Activated CD8-positive, alpha-beta memory T cell treated with anti-CD3 and anti-CD28 coated beads for 24 hours (primary cell): Measurements from ENCODE around the gene MTG1.
"Not testable (repeated sequence)": the region's sequence is repeated elsewhere in the genome, so short reads cannot be mapped to it uniquely, and the experiment has no call there.

Experiments
- DNase-seq: peaks from one replicate; pipeline ENCODE4 v3.0.0-alpha.2; 2020

Gene MTG1

GRCh38 chr10:133359554-133359971, 34.4 kb upstream of the MTG1 start:
- DNase-seq = no peak

GRCh38 chr10:133359972-133360610, 33.9 kb upstream of the MTG1 start:
- no peak for DNase-seq

DNA sequence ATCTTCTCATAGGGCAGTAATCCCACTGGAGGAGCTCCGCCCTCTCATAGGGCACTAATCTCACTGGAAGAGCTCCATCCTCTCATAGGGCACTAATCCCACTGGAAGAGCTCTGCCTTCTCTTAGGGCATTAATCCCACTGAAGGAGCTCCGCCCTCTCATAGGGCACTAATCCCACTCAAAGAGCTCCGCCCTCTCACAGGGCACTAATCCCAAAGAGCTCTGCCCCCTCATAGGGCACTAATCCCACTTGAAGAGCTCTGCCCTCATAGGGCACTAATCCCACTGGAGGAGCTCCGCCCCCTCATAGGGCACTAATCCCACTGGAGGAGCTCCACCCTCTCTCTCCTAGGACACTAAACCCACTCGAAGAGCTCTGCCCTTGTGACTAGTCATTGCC, 32.7 kb upstream of the MTG1 start:
- no peak for DNase-seq

DNA sequence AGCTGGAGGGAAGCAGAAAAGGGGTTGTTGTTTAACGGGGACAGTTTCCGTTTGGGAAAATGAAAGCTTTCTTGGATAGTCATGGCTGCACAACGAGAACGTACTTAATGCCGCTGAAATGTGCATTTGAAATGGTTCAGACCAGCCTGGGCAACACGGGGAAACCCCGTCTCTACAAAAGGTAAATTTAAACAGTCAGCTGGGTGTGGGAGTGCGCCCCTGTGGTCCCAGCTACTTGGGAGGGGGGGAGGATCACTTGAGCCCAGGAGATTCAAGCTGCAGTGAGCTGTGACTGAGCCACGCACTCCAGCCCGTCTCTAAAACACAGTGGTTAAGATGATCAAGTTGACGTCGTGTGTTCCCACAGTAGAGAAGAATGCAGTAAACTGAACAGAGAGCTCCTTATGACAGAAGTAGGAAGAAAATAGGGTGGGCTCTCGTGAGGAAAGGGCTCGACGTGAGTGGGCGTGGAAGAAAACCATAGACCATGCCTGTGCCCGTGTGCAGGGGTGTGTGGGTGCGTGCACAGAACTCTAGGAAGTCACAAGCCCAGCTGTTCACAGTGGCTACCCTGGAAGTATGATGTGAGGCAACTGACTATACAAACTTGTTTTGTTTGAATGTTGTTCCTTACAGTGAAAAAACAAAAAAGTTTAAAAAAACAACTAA, 32.0 kb upstream of the MTG1 start:
- DNase-seq = no peak

- no peak for DNase-seq
These were observed 31.1 kb upstream of the MTG1 start for GRCh38 chr10:133362846-133363245.

DNA sequence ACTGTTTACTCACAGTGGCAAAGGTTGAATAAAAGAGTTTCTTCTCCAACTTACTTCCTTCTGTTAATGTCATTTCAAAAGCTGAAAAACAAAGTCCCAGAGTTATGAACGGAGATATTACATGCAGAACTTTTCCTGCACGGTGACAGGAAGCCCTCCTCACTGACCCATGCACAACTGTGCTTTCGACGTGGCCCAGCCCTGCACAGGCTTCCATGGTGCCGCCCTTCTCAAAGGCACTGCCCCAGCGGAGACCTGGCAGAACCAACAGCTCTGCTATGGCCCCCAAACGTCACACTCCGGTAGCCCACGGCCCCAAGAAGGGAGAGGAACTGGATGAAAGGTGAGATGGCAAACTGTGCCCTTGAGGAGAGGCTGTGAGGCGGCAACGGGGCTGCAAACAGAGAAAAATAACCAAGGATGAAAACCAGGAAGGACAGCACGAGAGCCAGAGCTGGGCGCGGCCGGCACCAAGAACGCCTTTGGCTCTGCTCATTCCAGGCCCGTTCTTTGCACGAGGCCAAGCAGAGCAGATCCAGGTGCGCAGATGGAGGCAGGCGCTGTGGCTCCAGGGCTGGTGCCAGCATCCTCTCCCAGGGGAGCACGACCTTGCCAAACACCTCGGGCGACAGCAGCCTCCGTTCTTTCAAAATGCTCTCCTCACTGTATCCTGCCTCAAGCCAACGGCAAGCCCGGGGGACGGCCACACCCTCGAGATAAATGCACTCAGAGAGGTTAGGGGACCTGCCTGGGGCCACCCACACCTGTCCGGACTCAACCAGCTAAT, 29.1 kb upstream of the MTG1 start:
- DNase-seq = no peak

DNA sequence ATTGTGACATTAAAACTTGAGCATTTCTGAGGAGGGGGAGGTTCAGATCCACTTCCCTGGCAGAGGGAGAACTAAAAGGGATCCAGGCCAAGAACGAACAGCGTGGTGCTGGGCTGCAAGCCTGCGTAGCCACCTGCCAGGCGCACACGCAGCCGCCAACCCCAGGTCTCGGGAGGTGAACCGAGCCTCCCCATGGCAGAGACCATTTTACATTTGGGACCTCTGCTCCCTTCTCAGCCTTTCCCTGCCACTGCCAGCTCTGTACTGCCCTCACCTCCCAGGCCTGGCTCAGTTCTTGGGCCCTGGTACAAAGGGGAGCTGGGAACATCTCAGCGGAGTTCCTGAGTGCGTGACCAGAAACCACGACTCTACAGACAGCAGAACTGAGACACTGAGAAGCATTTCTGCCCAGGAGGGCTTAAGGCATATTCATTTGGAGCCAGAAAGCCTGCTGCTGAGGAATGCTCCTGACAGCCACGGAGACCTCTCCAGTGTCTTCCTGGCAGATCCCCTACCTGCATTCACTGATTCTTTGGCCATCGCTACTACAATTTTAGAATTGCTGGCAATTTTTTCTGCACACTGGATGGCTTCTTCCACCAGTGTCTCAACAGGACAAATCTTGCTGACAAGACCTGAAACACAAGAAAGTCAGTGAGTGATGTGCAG, 28.4 kb upstream of the MTG1 start:
- no peak for DNase-seq

DNA sequence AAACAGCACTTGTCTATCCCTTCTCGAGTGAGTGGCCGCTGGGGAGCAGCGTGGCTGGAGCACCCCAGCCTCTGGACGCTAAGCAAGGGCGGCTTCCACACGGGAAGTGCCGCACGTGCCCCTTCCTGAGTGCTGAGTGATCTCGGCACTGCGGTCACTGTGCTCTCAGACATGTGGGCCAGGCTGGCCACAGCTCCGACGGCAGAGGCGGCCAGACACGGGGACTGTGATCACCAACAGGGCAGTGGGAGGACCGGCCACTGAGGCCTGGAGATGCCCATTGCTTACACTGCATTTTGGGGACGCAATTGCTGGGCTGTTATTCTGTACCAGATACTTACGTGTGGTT, 27.9 kb upstream of the MTG1 start:
- DNase-seq = no peak

- no peak for DNase-seq
These were observed 27.2 kb upstream of the MTG1 start for GRCh38 chr10:133366751-133367150.

DNA sequence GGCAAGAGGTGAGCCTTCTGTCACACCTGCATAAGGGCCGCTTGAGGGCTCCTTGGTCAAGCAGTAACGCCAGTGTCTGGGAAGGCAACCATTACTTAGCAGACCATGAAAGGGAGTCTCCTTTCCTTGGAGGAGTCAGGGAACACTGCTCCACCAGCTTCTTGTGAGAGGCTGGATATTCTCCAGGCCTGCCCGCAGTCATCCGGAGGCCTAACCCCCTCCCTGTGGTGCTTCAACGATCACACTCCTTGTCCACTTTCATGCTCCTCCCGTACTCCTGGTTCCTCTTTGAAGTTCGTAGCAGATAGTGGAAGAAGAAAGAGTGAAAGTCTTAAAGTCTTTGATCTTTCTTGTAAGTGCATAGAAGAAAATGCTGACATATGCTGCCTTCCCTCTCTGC, 26.5 kb upstream of the MTG1 start:
- DNase-seq = not testable (repeated sequence)

GRCh38 chr10:133368153-133368552, 25.8 kb upstream of the MTG1 start:
- DNase-seq = no peak

- no peak for DNase-seq
These were observed 23.7 kb upstream of the MTG1 start for GRCh38 chr10:133370030-133370786.

DNA sequence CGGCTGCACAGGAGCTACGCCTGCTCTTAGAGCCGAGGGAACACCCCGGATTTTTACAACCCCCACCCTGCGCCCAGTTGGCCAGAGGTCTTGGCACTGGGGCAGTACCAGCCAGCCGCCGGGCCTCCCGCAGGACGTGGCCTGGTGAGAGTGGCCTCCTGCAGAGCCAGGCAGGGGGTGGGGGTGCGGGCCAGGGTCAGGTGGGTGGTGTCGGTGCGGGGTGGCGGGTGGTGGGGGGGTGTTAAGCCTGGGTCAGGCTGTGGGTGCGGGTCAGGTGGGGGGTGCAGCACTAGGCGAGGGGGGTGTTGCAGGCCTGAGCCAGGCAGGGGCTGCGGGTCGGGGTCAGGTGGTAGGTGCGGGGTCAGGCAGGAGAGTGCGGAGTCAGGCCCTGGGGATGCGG, 21.4 kb upstream of the MTG1 start:
- no peak for DNase-seq

DNA sequence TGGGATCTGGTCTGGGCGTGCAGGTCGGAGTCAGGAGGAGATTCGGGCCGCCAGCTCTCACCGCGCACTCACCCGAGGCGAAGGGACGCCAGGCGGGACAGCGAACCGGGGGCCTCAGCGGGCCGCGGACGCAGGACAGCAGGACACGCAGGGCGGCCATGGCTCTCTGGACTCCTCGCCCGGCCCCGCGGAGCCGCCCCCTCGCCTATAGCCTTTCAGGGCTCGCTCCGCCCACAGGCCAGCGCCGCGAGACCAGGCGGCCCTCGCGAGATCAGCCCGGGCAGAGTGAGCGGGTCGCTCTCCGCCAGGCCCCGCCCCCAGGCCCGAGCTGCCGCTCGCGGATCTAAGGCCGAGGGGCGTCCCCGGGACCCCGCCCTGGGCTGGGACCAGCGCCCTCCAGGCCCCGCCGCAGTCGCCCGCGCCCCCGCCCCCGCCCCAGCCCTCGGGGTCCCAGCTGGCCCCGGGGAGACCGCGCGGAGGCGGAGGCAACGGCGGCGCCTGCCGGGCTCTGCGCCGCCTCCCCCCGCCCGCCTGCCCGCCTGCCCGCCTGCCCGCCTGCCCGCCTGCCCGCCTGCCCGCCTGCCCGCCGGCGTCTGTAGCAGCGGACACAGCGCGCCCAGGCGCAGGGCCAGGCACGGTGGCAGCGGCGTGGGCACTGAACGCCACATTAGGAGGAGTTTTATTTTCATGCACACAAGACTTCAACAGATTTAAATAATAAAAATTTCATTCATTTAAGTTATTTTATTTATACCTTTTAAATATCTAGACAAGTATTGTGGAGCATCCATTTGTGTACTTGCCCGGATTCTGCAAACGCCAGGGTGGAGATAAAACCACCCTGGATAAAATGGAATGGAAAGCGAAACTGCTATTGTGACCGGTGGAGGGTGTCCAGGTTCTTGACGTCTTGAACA, 20.5 kb upstream of the MTG1 start, which contains the start of gene ECHS1:
Gene ECHS1, minus strand, starts transcription at position 181 of the 917 bp plus-strand sequence. Its CDS starts 21 bp downstream, at position 160.
- DNase-seq = peak; percentile 98

DNA sequence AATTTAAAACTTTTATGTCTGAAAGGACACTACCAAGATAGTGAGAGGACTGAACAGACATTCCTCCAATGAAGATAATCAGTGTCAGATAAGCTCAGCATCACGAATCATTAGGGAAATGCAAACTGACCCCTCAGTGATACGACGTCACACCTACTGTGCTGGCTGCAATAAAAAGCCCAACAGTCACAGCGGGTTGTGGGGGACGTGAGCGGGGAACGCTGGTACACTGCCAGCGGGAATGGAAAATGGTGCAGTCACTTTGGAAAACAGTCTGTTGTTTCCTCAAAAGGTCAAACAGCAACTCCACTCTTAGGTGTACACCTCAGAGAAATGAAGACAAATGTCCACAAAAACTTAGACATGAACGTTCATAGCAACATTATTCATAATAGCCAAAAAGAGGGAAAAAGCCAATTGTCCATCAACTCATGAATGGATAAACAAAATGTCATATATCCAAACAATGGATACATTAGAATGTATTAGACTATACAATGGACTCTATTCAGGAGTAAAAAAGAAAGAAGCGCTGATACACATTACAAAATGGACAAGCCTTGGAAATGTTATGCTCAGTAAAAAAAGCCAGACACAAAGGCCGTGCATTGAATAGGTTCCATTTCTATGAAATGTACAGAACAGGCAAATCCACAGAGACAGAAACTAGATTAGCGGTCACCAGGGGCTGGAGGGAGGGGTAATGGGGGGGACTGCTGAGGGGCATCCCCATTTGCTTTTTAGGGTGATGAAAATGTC, 18.4 kb upstream of the MTG1 start:
- DNase-seq = no peak

GRCh38 chr10:133376183-133376582, 17.8 kb upstream of the MTG1 start:
- DNase-seq = not testable (repeated sequence)

GRCh38 chr10:133377025-133377817, 16.7 kb upstream of the MTG1 start:
- DNase-seq = no peak

- DNase-seq = no peak
These were observed 16.1 kb upstream of the MTG1 start for GRCh38 chr10:133377818-133378250.

DNA sequence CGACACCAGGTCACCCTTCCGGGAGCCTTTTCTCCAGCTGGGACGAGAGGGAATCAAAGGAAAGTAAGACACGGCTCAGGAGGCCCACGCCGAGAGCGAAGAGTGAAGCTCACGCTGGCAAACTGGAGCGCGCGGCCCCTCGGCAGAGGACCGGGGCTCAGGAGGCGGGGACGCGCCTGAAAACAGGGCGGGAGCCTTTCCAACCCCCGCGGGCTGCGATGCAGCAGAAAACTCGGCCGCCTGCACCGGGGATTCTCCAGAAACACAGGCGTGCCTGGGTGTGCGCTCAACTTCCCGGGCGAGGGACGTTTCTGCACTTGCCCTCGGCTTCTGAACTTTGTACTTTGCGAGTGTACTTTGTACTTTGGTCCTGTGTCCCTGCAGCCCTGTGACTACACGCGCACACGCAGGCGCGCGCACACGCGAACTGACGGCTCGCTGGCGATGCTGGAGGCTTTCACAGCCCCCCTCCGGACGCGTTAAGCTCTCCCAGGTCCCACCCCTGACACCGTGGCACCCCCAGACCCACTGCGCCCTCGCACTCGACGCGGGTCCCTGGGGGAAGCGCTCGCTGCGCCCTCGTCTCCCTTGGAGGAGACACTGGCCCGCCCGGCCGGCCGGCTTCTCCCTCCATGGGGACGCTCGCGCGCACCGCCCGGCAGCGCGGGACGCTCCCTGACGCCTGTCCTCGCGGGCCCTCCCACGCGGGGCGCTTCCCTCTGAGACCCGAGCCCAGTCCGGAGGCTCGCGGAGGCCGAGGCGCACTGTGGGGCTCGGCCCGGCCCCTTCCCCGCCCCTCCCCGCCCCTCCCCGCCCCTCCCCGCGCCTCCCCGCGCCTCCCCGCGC, 15.5 kb upstream of the MTG1 start:
- peak; percentile 85 for DNase-seq
